ENCODE data around the gene ALDH1A1.

- TF ChIP-seq, protein P1, sequence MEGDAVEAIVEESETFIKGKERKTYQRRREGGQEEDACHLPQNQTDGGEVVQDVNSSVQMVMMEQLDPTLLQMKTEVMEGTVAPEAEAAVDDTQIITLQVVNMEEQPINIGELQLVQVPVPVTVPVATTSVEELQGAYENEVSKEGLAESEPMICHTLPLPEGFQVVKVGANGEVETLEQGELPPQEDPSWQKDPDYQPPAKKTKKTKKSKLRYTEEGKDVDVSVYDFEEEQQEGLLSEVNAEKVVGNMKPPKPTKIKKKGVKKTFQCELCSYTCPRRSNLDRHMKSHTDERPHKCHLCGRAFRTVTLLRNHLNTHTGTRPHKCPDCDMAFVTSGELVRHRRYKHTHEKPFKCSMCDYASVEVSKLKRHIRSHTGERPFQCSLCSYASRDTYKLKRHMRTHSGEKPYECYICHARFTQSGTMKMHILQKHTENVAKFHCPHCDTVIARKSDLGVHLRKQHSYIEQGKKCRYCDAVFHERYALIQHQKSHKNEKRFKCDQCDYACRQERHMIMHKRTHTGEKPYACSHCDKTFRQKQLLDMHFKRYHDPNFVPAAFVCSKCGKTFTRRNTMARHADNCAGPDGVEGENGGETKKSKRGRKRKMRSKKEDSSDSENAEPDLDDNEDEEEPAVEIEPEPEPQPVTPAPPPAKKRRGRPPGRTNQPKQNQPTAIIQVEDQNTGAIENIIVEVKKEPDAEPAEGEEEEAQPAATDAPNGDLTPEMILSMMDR (conservative IDR thresholded peaks at IDR 0.05; ENCODE audit: low read depth, low read length) = no peak
- TF ChIP-seq EZH2 (IDR thresholded peaks at IDR 0.05; ENCODE audit: borderline replicate concordance, low read depth, low read length, poor library complexity, severe bottlenecking) = no peak
Measured at GRCh38 chr9:72984226-72984947, 31.5 kb upstream of the ALDH1A1 start.
